Ishikawa (cell line): Measurements from ENCODE around the gene PARD3.

ENCODE experiments used
- CEBPB ChIP-seq: IDR thresholded peaks from 2 replicates; pipeline ENCODE4 v1.6.1; 2012
- RAD21 ChIP-seq: IDR thresholded peaks from 2 replicates; pipeline ENCODE4 v1.6.1; 2012; ENCODE audit warnings: low read depth
- YY1 ChIP-seq: IDR thresholded peaks from 2 replicates; pipeline ENCODE4 v1.6.1; 2012; ENCODE audit warnings: low read depth

DNA sequence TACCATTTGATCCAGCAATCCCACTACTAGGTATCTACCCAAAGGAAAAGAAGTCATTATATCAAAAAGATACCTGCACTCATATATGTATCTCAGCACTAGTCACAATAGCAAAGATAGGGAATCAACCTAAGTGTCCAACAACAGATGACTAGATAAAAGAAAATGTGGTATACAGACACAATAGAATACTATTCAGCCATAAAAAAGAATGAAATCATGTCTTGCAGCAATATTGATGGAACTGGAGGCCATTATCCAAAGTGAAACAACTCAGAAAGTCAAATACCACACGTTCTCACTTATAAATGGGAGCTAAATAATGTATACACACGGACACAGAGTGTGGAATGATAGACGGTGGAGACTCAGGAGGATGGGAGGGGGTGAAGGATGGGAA is 146.0 kb downstream of the PARD3 start:
- TF ChIP-seq CEBPB: no peak
- no peak for TF ChIP-seq RAD21
- TF ChIP-seq YY1: no peak
